PFSK-1 (cell line): Measurements from ENCODE around the gene CCL22.

ENCODE experiments used
- FOXP2 ChIP-seq: optimal IDR thresholded peaks from 2 replicates; pipeline ENCODE3; 2011; ENCODE audit warnings: borderline replicate concordance, control low read depth, inconsistent platforms; ENCODE audit not compliant: insufficient read depth; ENCODE audit errors: extremely low read length, extremely low read depth
- POLR2AphosphoS5 ChIP-seq: IDR thresholded peaks from 2 replicates; pipeline ENCODE4 v1.6.1; 2012; ENCODE audit warnings: low read depth, mild to moderate bottlenecking, control low read depth, low read length, moderate library complexity
- REST ChIP-seq, 2 experiments: IDR thresholded peaks; 2 replicates each; pipeline versions ENCODE4 v1.6.1 to v1.8.0; 2011 to 2012; ENCODE audit warnings: low read depth in 2 of 2, low read length in 2 of 2, control low read depth in 1 of 2, inconsistent platforms in 1 of 2, mild to moderate bottlenecking in 1 of 2, moderate library complexity in 1 of 2; ENCODE audit not compliant: insufficient read depth in 1 of 2
- SIN3A ChIP-seq: IDR thresholded peaks from 2 replicates; pipeline ENCODE4 v1.6.1; 2012; ENCODE audit warnings: mild to moderate bottlenecking, low read length, moderate library complexity, borderline replicate concordance; ENCODE audit not compliant: insufficient read depth
- TAF1 ChIP-seq: IDR thresholded peaks from 2 replicates; pipeline ENCODE4 v1.6.1; 2012; ENCODE audit warnings: low read length, control low read depth, borderline replicate concordance; ENCODE audit not compliant: insufficient read depth

CCL22 gene

GRCh38 chr16:57392694-57393093 is 34.1 kb downstream of the CCL22 start:
- no peak for TF ChIP-seq POLR2AphosphoS5
- TF ChIP-seq FOXP2, result no peak
- TF ChIP-seq TAF1, result no peak
- TF ChIP-seq SIN3A, result no peak
- TF ChIP-seq REST (IDR thresholded peaks at IDR 0.05; ENCODE audit: insufficient read depth in 1 of 2, low read depth in 2 of 2, low read length in 2 of 2), result no peak

GRCh38 chr16:57394444-57394843 is 35.9 kb downstream of the CCL22 start:
- no peak for TF ChIP-seq REST (IDR thresholded peaks at IDR 0.05; ENCODE audit: insufficient read depth in 1 of 2, low read depth in 2 of 2, low read length in 2 of 2)
- no peak for TF ChIP-seq SIN3A
- TF ChIP-seq FOXP2, result no peak
- TF ChIP-seq TAF1, result no peak
- TF ChIP-seq POLR2AphosphoS5, result no peak

GRCh38 chr16:57395026-57395425 is 36.4 kb downstream of the CCL22 start:
- TF ChIP-seq SIN3A (no peak), TAF1 (no peak), REST (IDR thresholded peaks at IDR 0.05; ENCODE audit: insufficient read depth in 1 of 2, low read depth in 2 of 2, low read length in 2 of 2) (no peak), FOXP2 (no peak), POLR2AphosphoS5 (no peak)

- no peak for TF ChIP-seq FOXP2
- no peak for TF ChIP-seq TAF1
- TF ChIP-seq SIN3A, result no peak
- no peak for TF ChIP-seq REST (IDR thresholded peaks at IDR 0.05; ENCODE audit: insufficient read depth in 1 of 2, low read depth in 2 of 2, low read length in 2 of 2)
- no peak for TF ChIP-seq POLR2AphosphoS5
Measured at GRCh38 chr16:57396786-57397185, 38.2 kb downstream of the CCL22 start.
